Endothelial cell of hepatic sinusoid (primary cell): ENCODE measurements around the gene SIRPB1.
"Not testable (repeated sequence)": the region's sequence is repeated elsewhere in the genome, so short reads cannot be mapped to it uniquely, and the experiment has no call there.

Experiments
- in situ Hi-C: cut with HindIII; loops from 2 replicates; pipeline ENCODE4 v1.10.0; 2017; ENCODE audit warnings: low sequenced_read_pairs

The SIRPB1 gene

DNA sequence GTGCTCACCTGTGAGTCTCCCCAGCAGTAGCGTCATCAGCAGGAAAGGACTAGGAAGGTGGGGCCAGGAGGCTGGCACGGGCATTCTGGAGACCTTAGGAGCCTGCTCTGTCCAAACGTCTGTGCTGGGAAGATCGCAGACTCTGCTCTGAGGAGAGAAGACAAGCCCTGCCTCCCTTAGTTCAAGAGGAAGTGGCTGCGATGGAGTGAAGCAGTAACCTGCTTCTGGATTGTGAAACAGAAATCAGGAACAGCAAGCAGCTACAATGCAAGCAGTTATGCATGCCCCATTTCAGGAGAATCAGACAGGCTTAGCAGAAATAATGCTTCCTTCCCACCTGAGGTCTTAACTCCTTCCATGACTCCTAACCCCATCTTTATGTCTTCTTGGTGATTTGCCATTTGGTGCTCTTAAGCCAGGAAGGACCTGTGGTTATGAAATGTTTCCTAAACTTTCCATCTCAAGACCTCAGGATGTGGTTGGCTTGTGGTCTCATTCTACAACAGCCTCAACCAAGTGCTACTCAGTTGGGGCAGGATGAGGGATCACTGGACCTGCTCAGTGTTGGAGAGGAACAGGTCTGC is at the start of gene SIRPB1:
SIRPB1 (minus strand) TSS at position 149 of the 584 bp plus-strand sequence; CDS start at position 84, 65 bp downstream.
- in situ Hi-C loops = no loop called here

DNA sequence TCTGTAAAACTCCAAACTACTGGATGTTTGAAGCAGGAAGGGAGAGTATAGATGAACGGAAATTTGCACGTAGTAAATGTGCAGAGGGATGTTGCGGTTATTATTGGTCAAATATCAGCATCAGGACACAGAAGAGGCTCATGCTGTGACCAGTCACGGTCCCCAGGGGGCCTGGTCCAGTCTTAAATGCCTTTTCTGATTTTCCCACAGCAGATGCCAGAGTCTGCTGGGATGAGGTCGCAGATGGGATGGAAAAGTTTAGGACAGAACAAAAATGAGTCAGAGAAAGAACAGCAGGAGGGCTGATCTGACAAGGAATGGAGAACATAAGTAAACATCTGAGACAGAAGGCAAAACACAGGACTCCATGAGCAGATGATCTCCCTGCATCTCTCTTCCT is 49.5 kb upstream of the SIRPB1 start:
- in situ Hi-C loops = no loop called here

DNA sequence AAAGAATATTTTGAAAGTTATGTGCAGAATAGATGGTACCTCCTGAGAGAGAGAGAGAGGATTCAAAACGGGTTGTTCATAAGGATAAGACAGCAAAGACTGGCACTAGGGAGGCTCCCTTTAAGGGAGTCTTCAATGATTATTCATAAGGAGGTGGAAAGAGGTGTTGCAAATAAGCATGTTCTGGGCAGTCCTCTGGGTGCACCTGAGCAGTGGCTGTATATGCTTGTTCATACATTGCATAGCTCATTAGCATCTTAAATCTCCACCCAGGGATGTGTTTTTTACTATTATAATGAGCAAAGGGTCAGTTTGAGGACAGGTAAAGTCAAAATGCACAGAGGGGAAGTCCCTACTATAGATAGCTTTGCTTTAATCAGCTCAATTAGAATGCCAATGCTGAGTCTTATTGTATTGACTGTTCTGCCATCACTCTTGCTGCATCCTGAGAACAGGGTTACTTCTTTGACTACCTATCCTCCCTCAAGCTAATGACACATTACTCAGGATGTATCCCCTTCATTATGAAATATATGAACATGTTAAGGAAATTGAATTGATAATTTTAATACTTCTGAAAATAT is 47.8 kb upstream of the SIRPB1 start:
- in situ Hi-C loops = no loop called here

DNA sequence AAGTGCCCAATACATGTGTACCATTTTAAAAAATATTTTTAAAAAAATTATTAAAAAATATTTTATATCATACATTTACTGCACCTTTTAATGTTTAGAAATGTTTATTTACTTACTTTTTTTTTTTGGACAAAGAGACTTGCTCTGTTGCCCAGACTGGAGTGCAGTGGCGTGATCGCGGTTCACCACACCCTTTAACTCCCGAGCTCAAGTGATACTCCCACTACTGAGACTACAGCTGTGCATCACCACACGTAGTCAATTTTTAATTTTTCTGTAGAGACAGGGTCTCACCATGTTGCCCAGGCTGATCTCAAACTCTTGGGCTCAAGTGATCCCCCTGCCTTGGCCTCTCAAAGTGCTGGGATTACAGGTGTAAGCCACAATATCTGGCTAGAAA is 47.0 kb upstream of the SIRPB1 start:
- in situ Hi-C loops = no loop called here

DNA sequence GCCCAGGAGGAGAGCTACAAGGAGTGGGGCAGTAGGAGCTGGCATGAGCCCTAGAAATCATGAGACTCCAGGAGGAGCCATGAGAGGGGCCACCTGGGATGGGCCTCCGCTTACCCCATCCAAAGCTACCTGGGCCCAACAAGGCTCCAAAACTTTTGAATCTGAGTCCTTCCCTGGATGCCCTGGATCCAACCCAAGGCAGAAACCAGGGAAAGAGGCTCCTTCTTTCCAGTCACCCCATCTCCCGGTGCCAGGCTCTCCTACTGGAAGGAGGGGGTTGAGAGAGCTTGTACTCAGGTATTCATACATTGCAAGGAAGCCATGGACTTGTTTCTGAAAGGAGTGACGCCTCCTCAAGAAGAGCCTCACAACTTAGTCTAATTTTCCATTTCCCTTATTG is 45.5 kb upstream of the SIRPB1 start:
- in situ Hi-C loops = no loop called here

DNA sequence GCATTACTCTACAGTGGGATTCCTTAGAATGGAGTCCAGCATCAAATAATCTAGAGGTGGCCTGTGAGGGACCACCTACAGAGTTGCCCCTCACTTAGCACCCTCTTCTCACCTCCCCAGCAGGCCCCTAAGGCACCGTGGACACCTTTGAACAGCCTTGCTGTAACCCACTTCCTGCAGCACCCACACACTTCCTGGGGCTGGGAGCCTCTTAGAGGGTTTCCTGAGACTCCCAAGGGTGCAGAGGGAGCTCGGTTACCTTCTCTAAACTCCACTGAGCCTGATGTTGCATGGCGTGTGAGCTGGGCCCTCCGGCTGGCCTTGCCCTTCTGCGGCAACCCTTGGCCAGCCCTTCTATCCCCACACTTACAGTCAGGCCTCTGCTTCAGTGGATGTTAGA is 45.1 kb upstream of the SIRPB1 start:
- in situ Hi-C loops = no loop called here

DNA sequence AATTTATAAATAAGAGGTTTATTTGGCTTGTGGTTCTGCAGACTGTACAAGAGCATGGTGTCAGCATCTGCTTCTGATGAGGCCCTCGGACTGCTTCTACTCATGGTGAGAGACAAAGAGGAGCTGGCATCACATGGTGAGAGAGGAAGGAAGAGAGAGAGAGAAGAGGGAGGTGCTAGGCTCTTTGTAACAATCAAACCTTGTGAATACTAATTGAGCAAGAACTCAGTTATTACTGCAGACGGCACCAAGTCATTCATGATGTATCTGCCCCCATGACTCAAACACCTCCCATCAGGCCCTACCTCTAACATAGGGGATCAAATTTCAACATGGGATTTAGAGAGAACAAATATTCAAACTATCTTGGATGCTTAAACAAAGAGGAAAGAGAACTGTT is 44.1 kb upstream of the SIRPB1 start:
- in situ Hi-C loops = no loop called here

DNA sequence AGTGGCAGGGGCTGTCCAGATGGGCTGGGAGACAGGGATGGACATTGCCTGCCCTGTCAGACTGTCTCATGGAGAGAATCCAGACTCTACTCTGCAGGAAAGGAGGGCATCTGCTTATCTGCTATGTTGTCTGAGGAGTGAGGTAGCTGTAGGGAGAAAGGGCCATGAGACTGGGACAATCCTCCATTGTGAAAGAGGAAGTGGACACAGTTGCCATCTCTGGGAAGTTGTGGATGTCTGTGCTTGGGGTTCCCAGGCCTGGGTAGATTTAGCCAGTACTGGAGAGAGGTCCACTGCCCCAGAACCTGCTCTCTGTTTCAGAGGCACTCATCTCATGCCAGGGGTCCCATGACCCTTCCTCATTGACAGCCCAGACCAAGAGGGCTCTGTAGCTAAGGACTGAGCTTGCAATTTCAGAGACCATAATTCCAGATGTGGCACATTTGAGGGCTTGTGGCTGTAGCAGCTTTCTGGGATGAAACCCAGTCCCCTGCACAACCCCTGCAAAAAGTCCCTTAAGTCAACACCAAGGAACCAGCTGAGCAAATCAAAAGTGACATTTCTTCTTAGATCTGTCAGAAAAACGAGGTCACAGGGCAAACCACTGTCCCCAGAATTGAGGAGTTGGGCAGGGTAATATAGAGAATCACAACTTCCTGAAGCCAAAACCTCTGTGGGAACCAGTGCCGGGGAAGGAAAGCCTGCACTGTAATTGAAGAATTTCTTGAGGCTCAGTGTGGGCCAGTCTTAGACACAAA is 41.9 kb upstream of the SIRPB1 start:
- in situ Hi-C loops = no loop called here

DNA sequence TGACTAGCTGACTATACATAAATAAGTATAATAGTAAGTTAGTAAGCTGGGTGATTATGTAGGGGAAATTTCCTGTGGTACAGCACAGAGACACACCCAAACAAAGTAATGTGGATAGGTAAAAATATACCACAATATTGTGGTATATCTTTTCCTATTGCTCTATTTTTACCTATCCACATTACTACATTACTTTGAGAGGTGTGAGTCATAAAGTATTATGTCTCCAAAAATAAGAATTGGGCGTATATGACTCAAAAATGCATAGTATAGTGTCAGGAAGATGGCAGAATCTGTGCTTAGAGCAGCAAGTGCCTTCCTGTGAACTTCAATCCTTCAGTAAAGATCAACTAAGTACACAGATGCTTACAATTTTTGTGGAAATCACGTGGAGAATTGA is 40.4 kb upstream of the SIRPB1 start:
- in situ Hi-C loops = no loop called here

DNA sequence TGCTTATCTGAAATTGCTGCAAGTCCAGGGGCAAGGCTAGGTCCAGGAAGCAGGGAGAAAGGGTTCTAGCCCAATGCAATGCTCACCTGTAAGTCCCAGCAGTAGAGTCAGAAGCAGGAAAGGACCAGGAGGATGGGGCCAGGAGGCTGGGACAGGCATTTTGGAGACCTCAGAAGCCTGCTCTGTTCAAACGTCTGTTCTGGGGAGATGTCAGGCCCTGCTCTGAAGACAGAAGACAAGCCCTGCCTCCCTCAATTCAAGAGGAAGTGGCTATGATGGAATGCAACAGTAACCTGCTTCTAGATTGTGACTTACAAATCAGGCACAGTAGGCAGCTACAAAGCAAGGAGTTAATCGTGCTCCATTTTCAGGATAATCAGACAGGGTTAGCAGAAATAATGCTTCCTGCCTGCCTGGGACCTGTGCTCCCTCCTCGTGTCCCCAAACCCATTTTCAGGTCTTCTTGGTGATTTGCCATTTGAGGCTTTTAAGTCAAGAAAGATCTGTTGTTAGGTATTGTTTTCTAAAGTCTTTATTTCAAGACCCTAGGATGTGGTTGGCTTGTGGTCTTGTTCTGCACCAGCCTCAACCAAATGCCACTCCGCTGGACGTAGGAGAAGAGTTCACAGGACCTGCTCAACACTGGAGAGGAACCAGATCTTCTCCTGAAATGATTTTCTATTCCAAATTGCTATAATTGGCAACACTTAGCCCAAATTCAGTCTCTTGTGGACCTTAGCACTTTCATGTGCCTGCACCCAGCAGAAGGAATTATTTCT is 37.9 kb upstream of the SIRPB1 start, which contains the start of gene SIRPG:
SIRPG (minus strand) TSS at position 224 of the 779 bp plus-strand sequence; CDS start at position 159, 65 bp downstream.
- in situ Hi-C loops = no loop called here

DNA sequence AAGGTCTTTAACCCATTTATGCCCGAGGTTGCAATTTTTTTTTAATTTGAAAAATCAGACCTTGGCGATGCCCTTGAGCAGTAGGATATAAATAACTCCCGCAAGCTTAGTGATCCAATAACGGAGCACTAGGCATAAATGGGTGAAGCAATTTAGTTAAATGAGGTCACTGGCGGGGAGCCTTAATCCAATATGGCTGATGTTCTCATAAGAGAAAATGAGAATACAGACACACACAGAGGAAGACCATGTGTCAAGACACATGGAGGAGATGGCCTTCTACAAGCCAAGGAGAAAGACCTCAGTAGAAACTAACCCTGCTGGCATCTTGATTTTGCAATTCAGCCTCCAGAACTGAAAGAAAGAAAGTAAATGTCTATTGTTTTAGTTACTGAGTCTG is 37.0 kb upstream of the SIRPB1 start:
- in situ Hi-C loops = no loop called here

DNA sequence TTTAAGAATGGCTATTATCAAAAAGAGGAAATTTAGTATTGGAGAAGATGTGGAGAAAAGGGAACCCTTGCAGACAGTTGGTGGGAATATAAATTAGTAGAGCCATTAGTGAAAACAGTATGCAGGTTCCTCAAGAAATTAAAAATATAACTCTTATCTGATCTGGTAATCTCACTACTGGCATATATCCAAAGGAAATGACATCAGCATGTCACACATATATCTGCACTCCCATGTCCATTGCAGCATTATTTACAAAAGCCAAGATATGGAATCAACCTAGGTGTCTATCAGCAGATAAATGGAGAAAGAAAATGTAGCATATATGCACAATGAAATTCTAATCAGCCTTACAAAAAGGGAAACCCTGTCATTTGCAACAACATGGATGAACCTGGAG is 35.2 kb upstream of the SIRPB1 start:
- in situ Hi-C loops = no loop called here

DNA sequence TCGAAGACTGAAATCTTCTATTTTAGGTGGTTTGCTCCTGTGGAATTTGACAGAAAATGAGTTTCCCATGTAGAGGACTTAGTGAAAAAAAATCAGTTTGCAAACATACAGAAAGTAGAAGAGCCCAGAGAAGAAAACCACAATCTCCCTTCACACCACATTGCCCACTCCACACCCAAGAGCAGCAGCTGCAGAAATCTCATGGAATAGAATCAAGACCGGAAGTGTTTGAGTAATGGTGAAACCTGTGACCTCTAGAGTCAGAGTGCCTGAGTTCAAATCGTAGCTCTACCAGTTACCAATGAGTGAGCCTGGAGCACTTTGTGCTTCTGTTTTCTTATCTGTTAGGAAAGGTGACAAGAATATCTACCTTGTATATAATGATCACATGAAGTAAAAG is 33.2 kb upstream of the SIRPB1 start:
- in situ Hi-C loops = no loop called here

DNA sequence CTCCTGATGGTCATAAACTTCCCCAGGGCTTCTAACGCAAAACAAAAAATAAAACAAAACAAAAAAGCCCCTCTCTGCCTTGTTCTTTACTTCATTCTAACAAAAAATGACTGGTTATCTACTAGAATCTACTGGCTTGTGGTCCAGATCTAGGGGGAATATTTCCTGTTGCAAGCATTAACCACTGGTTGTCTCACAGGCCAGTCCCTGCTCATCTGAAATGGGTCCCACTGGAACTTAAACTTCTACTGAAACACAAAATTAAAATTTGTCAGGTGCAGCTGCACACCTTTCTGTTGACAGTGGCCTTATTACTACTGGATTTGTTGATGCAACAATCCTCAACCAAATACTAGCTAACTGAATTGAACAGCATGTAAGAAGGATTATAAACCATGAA is 32.3 kb upstream of the SIRPB1 start:
- in situ Hi-C loops = no loop called here

DNA sequence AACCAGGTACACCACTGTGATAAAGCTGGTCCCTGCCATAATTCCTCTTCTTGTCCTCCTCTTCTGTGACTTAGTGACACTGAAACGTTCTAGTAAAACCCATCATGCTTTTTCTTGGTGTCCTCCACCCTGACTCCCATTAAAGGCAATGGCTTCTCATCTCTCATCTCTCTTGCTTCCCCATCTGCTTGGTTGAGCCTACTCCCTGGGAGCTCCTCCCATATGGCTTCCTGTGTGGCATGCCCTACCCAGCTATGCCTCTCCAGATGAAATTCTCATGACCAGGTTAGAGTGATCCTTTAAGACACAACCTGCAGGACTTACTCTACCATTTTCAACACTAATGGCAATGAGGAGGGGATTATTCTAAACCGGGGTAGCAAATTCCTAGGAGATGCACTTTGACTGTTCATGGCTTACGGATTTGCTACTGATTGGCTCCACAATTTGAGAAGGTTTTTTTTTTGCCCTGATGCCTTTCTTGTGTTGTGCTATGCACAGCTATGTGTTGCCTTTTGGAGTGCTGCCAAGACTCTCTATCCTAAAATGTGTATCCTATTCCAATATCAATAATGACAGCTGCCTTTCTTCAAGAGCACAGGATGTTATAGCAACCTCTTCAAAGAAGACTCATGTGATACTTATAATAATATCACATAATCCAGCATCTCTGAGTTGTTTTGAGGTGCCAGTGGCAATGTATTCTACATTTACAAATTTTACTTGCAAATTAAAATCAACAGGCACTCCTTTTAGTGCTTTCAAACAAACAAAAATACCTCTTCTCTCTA is 31.7 kb upstream of the SIRPB1 start:
- in situ Hi-C loops = no loop called here

DNA sequence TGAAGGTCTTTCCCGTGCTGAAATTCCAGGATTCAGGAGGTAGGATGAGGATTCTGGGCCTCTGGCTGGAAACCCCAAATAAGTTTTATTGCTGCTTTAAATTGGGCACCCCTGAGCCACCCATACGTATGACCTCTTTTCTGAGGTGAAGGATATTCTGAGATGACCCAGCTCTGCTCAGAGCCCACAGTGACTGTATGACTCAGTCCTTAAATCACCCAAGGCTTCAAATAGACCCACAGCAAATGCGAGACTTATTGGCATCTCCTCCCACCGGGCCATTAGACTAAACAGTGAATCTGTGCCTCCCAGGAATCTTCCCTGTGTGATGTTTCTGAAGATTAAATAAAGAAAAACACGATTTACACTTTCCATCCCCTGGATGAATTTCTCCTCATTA is 28.3 kb upstream of the SIRPB1 start:
- in situ Hi-C loops = no loop called here

DNA sequence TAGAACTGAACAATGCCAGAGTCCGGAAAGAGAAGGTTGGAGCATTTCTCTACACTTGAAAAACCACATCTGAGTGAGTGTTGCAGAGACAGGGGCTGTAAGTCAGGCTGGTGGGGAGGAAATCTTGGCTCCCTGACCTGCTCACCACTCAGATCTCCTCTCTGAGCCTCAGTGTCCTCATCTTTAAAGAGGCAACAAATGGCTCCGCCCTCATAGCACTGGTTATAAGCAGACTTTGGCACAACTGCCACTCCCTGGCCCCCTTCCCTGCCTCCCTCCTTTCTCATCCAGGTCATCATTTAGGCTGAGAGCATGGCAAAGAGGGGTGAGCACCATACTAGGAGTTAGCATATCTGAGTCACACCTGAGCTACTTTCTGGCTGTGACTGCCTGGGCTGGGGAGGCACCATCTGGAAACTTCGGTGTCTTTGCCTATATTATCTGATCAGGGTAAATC is 27.2 kb upstream of the SIRPB1 start:
- in situ Hi-C loops = no loop called here

DNA sequence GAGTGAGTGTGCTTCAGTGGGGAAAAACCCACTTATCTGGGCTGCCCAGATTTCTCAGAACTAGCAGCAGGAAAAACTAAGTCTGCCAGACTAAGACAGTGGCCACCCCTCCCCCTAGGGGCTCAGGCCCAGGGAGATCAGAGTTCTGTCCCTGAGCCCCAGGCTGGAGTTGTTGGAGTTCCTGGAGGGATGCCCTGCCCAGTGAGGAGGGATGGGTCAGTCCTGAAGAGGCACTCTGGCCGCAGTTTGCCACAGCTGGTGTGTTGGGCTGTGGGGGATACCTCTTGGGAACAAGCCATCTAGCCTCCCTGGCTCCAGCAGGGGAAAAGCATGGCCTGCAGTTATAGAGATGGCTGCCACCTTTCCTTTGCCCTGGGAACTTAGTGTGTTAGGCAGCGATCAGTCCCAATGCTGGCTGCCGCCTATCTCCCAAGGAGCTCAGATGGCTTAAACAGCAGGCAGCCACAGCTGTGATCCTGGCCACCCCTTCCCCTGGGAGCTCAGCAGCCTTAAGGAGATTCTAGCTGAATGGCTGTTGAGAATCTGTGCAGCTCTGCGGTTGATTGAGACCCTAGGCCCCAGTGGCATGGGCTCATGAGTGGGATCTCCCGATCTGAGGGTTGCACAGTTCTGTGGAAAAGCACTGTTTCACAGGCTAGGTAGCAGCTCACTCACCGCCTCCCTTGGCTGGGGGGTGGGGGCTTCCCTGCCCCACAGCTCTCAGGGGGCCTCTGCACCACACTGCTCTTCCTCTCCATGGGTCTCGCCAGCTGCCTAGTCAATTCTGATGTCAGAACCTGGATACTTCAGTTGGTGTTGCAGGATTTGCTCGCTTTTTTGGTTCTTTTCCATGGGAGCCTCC is 24.5 kb upstream of the SIRPB1 start:
- in situ Hi-C loops = no loop called here

DNA sequence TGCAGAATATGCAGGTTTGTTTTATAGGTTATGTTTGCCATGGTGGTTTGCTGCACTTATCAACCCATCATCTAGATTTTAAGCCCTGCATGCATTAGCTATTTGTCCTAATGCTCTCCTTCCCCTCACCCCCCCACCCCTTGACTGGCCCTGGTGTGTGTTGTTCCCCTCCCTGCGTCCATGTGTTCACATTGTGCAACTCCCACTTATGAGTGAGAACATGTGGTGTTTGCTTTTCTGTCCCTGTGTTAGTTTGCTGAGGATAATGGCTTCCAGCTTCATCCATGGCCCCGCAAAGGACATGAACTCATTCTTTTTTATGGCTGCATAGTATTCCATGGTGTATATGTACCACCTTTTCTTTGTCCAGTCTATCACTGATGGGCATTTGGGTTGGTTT is 18.8 kb upstream of the SIRPB1 start:
- in situ Hi-C loops = not testable (repeated sequence)

DNA sequence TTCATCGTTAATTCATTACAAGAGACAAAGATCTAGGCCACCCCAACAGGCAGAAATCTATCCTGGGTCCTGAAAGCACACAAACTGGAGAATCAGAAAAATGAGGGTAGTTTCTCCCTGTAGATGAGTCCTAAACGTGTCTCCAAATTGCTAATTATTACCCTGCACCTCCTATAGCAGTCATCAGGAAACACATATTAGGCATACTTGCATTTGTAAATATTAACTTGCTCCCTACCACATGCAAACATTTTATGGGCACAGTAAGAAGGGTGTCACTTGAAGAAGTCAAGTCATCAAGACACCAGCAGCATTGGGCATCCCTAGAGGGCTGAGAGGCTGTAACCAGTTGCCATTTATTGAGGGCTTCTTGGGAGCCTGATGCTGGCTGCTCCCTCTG is 17.9 kb upstream of the SIRPB1 start:
- in situ Hi-C loops = no loop called here
